HEK293 (cell line): ENCODE measurements around the gene ADAMTS17.

Experiments used
- CTCF ChIA-PET: fragments of 350-600 bp; formaldehyde crosslinking; extraction: SDS; loops from one replicate; lab custom pipeline; 2021; ENCODE audit warnings: antibody characterized with exemption; lab: Yijun Ruan, JAX
- POLR2A ChIA-PET: fragments of 300-600 bp; formaldehyde crosslinking; extraction: SDS; loops from one replicate; lab custom pipeline; 2020; ENCODE audit warnings: antibody characterized with exemption, inconsistent platforms; lab: Yijun Ruan, JAX
- H3K27ac ChIP-seq: fragments of 200-500 bp; sonication (Bioruptor generic); 2 replicates; pipeline ENCODE4 v1.5.1; 2014; ENCODE audit warnings: low read depth, low read length, control low read depth, inconsistent platforms; ENCODE audit errors: extremely low read depth
- H3K36me3 ChIP-seq, 2 experiments: fragments of 200-500 bp in 1 of 2; sonication (Bioruptor generic) in 1 of 2; 1 replicate in 1 of 2; 2 replicates in 1 of 2; pipeline ENCODE4 v1.5.1; 2014 to 2017; ENCODE audit warnings: inconsistent platforms in 2 of 2, low read length in 2 of 2; ENCODE audit not compliant: control insufficient read depth in 2 of 2, insufficient read depth in 1 of 2
- H3K4me1 ChIP-seq: fragments of 200-500 bp; sonication (Bioruptor generic); 2 replicates; pipeline ENCODE4 v1.5.1; 2014; ENCODE audit warnings: mild to moderate bottlenecking, low read length, inconsistent platforms; ENCODE audit not compliant: control insufficient read depth, insufficient read depth
- H3K4me3 ChIP-seq: 2 replicates; pipeline ENCODE4 v1.5.1; 2011; ENCODE audit warnings: low read depth, mild to moderate bottlenecking, control low read depth, low read length, moderate library complexity
- H3K9me3 ChIP-seq: fragments of 200-500 bp; sonication (Bioruptor generic); 2 replicates; pipeline ENCODE4 v1.5.1; 2014; ENCODE audit warnings: low read depth, low read length, inconsistent platforms; ENCODE audit not compliant: control insufficient read depth, insufficient read depth
- KLF16 ChIP-seq: fragments of 450-650 bp; formaldehyde crosslinking; IDR thresholded peaks from 2 replicates; pipeline ENCODE4 v1.5.1; 2017; ENCODE audit warnings: missing biosample characterization, missing genetic modification characterization
- SP7 ChIP-seq: fragments of 450-650 bp; formaldehyde crosslinking; IDR thresholded peaks from 2 replicates; pipeline ENCODE4 v1.5.1; 2016; ENCODE audit warnings: missing biosample characterization, missing genetic modification characterization
- ZBTB44 ChIP-seq: fragments of 450-650 bp; IDR thresholded peaks from 2 replicates; pipeline ENCODE4 v1.5.1; 2018; ENCODE audit warnings: missing biosample characterization, mild to moderate bottlenecking, missing genetic modification characterization
- ZNF157 ChIP-seq: fragments of 450-650 bp; formaldehyde crosslinking; IDR thresholded peaks from 2 replicates; pipeline ENCODE4 v1.5.1; 2016; ENCODE audit warnings: missing biosample characterization, missing genetic modification characterization
- ZNF184 ChIP-seq: fragments of 450-650 bp; IDR thresholded peaks from 2 replicates; pipeline ENCODE4 v1.5.1; 2018; ENCODE audit warnings: missing biosample characterization, mild to moderate bottlenecking, missing genetic modification characterization
- ZNF19 ChIP-seq: fragments of 450-650 bp; formaldehyde crosslinking; IDR thresholded peaks from 2 replicates; pipeline ENCODE4; 2016; ENCODE audit warnings: missing biosample characterization, missing genetic modification characterization, low read depth
- ZNF221 ChIP-seq: fragments of 450-650 bp; formaldehyde crosslinking; IDR thresholded peaks from 2 replicates; pipeline ENCODE4 v1.5.1; 2017; ENCODE audit warnings: missing biosample characterization, missing genetic modification characterization, borderline replicate concordance
- ZNF26 ChIP-seq: fragments of 450-650 bp; formaldehyde crosslinking; IDR thresholded peaks from 2 replicates; pipeline ENCODE4 v1.5.1; 2016; ENCODE audit warnings: missing biosample characterization, missing genetic modification characterization
- ZNF423 ChIP-seq: fragments of 450-650 bp; formaldehyde crosslinking; IDR thresholded peaks from 2 replicates; pipeline ENCODE4 v1.5.1; 2016; ENCODE audit warnings: missing biosample characterization, missing genetic modification characterization
- ZNF473 ChIP-seq: fragments of 450-650 bp; formaldehyde crosslinking; IDR thresholded peaks from 2 replicates; pipeline ENCODE4 v1.5.1; 2017; ENCODE audit warnings: missing biosample characterization, missing genetic modification characterization
- ZNF549 ChIP-seq: fragments of 450-650 bp; IDR thresholded peaks from 2 replicates; pipeline ENCODE4 v1.5.1; 2018; ENCODE audit warnings: missing biosample characterization, missing genetic modification characterization, mild to moderate bottlenecking, inconsistent platforms, moderate library complexity
- ZNF561 ChIP-seq: fragments of 450-650 bp; IDR thresholded peaks from 2 replicates; pipeline ENCODE4 v1.5.1; 2018; ENCODE audit warnings: missing biosample characterization, missing genetic modification characterization, borderline replicate concordance
- ZSCAN5A ChIP-seq: fragments of 450-650 bp; formaldehyde crosslinking; IDR thresholded peaks from 2 replicates; pipeline ENCODE4 v1.5.1; 2016; ENCODE audit warnings: missing biosample characterization, missing genetic modification characterization
- TF ChIP-seq, protein P1 (sequence below): fragments of 450-650 bp; IDR thresholded peaks from 2 replicates; pipeline ENCODE4 v1.5.1; 2018; ENCODE audit warnings: missing biosample characterization, missing genetic modification characterization
- TF ChIP-seq, protein P2 (sequence below): fragments of 450-650 bp; formaldehyde crosslinking; IDR thresholded peaks from 2 replicates; pipeline ENCODE4 v1.5.1; 2017; ENCODE audit warnings: missing biosample characterization, missing genetic modification characterization
- TF ChIP-seq, protein P3 (sequence below): fragments of 450-650 bp; formaldehyde crosslinking; IDR thresholded peaks from 2 replicates; pipeline ENCODE4 v1.5.1; 2017; ENCODE audit warnings: missing biosample characterization, missing genetic modification characterization
- TF ChIP-seq, protein P4 (sequence below): sonication (generic); formaldehyde crosslinking; IDR thresholded peaks from 2 replicates; pipeline ENCODE4 v1.8.1; 2022; ENCODE audit warnings: mild to moderate bottlenecking, moderate library complexity, missing genetic modification reagents

Gene ADAMTS17

DNA sequence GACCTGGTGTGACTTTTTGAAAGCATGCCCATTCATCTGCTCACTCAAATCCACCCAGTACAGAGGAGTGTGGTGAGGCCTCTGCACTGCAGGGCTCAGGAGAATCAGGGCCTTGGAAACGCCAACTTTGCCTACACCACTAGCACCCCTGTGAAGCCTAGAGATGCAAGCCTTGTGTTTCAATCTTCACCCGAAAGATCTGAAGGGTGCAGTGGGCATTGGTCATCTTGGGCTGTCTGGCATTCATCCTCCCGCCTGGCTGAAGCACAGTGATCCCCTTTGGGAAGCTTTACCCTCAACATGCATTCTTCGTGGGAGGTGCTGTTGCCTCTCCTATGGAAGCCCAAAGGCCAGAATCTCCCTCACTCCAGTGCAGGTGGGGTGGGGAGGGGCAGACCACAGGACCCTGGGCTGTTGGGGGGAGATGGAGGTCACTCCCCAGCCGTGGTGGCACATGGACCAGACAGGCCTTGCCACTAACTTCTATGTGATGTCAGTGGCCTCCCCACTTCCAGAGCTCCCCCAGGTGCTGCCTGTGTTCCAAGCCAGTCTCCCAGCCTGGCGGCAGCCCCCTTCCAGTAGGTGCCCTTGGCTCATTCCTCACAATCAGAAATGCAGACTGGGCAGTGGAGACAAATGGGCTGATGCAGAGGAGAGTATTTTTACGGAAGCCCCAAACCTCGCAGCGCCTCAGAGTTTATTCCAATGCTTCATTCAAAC lies 92.5 kb downstream of the ADAMTS17 start:
- POLR2A ChIA-PET: no interaction called here
- no peaks in the 10 kb centered on the region for H3K36me3 ChIP-seq

More for the DNA sequence above, 92.5 kb downstream of the ADAMTS17 start:
- H3K27ac ChIP-seq: no peak overlapping the region
- no peaks in the 10 kb centered on the region for H3K9me3 ChIP-seq
- CTCF ChIA-PET: interaction anchor here (1.3 kb wide), 1 partner anchor 101 kb away, joined by 3 read pairs; no protein-coding TSS in a partner anchor
- TF ChIP-seq KLF16 (tag by site-specific recombination): no peak
- TF ChIP-seq ZNF157: no peak
- no peak for TF ChIP-seq ZBTB44 (tag by site-specific recombination)
- no peak for TF ChIP-seq ZSCAN5A (tag by site-specific recombination)
- no peak for TF ChIP-seq ZNF19 (tag by site-specific recombination)
- TF ChIP-seq ZNF184 (tag by site-specific recombination): no peak
- TF ChIP-seq ZNF221 (tag by site-specific recombination): no peak
- TF ChIP-seq SP7 (tag by site-specific recombination): no peak
- TF ChIP-seq, protein P1, sequence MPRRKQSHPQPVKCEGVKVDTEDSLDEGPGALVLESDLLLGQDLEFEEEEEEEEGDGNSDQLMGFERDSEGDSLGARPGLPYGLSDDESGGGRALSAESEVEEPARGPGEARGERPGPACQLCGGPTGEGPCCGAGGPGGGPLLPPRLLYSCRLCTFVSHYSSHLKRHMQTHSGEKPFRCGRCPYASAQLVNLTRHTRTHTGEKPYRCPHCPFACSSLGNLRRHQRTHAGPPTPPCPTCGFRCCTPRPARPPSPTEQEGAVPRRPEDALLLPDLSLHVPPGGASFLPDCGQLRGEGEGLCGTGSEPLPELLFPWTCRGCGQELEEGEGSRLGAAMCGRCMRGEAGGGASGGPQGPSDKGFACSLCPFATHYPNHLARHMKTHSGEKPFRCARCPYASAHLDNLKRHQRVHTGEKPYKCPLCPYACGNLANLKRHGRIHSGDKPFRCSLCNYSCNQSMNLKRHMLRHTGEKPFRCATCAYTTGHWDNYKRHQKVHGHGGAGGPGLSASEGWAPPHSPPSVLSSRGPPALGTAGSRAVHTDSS: no peak
- TF ChIP-seq, protein P2, sequence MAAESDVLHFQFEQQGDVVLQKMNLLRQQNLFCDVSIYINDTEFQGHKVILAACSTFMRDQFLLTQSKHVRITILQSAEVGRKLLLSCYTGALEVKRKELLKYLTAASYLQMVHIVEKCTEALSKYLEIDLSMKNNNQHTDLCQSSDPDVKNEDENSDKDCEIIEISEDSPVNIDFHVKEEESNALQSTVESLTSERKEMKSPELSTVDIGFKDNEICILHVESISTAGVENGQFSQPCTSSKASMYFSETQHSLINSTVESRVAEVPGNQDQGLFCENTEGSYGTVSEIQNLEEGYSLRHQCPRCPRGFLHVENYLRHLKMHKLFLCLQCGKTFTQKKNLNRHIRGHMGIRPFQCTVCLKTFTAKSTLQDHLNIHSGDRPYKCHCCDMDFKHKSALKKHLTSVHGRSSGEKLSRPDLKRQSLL (tag by site-specific recombination): no peak
- no peak for TF ChIP-seq ZNF561 (tag by site-specific recombination)
- TF ChIP-seq ZNF473 (tag by site-specific recombination): no peak
- TF ChIP-seq, protein P3, sequence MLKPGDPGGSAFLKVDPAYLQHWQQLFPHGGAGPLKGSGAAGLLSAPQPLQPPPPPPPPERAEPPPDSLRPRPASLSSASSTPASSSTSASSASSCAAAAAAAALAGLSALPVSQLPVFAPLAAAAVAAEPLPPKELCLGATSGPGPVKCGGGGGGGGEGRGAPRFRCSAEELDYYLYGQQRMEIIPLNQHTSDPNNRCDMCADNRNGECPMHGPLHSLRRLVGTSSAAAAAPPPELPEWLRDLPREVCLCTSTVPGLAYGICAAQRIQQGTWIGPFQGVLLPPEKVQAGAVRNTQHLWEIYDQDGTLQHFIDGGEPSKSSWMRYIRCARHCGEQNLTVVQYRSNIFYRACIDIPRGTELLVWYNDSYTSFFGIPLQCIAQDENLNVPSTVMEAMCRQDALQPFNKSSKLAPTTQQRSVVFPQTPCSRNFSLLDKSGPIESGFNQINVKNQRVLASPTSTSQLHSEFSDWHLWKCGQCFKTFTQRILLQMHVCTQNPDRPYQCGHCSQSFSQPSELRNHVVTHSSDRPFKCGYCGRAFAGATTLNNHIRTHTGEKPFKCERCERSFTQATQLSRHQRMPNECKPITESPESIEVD (tag by site-specific recombination): no peak
- TF ChIP-seq ZNF26 (tag by site-specific recombination): no peak
- no peak for TF ChIP-seq ZNF423 (tag by site-specific recombination)
- no peak for TF ChIP-seq ZNF549 (tag by site-specific recombination)
- TF ChIP-seq, protein P4, sequence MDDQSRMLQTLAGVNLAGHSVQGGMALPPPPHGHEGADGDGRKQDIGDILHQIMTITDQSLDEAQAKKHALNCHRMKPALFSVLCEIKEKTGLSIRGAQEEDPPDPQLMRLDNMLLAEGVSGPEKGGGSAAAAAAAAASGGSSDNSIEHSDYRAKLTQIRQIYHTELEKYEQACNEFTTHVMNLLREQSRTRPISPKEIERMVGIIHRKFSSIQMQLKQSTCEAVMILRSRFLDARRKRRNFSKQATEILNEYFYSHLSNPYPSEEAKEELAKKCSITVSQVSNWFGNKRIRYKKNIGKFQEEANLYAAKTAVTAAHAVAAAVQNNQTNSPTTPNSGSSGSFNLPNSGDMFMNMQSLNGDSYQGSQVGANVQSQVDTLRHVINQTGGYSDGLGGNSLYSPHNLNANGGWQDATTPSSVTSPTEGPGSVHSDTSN: no peak
- no peak overlapping the region for H3K4me3 ChIP-seq
- no peaks in the 10 kb centered on the region for H3K4me1 ChIP-seq
